CD4-positive, alpha-beta T cell treated with Interleukin-12 subunit alpha and Interleukin-12 subunit beta, for 1 hour (primary cell): ENCODE measurements around the gene COMMD3.
"Not testable (repeated sequence)": the region's sequence is repeated elsewhere in the genome, so short reads cannot be mapped to it uniquely, and the experiment has no call there.

ENCODE experiments used
- DNase-seq: peaks from one replicate; pipeline ENCODE4 v3.0.0-alpha.2; 2020

COMMD3 gene

DNA sequence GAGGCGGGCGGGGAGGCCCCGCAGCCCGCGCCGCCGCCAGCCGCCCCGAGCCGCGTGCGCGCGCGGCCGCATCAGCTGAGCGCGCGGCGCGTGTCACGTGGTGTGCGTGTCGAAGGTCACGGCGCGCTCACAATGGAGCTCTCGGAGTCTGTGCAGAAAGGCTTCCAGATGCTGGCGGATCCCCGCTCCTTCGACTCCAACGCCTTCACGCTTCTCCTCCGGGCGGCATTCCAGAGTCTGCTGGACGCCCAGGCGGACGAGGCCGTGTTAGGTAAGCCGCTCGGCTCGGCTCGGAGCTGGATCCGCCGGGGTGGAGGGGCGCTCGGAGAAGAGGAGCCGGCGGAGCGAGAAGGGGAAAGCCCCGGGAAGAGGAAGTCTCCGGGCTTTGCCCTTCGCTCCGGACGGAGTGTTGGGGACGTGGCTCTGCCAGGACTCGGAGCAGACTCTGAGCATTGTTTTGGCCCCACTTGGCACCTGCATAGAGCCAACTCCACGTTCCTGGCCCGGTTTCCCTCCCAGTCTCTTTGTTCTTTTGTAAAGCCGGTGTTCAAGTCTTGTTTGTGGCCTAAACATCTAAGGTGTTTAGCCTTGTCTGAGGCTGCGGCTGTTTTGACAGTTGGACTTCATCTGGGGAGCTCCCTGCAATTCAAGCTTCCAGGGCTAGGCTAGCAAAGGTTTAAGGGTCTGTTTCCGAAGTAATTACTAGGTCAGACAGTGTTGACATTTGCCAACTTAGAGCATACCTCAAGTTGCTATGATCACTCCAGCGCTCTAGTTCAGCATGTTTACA, at the start of gene COMMD3:
Gene COMMD3, plus strand, starts transcription at position 103 of the 790 bp plus-strand sequence. Its CDS starts 30 bp downstream, at position 133.
- peak; percentile 81 for DNase-seq

DNA sequence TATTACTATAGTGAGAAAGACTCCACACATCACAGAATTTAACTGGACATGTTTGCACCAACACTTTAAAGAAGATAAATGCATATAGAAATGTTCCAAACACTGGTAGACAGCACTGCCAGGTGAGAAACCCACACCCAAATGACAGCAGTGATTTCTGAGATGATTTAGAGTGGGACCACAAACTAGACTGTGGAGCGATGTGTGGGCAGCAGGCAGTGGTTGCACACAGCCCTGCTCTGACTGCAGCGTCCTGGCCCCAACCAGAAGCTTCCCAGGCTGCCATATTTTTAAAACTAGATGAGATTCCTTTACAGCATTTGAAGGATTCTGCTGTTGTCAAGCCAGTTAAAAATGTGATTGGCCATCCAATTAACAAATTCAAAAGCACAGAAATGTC, 47.7 kb upstream of the COMMD3 start:
- no peak for DNase-seq

DNA sequence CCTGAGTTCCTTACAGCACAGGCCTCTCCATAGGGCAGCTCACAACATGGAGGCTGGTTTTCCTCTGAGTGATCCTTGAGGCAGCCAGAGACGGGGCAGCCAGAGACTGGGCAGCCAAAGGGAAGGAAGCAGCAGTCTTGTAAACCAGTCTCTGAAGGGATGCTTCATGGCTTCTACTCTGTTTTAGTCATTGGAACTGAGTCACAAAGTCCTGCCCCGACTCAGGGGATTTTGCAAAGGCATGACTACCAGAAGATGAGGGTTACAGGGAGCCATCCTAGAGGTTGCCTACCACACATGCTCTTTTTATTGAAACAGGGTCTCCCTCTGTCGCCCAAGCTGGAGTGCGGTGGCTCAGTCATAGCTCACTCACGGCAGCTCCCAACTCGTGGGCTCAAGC, 44.4 kb upstream of the COMMD3 start:
- DNase-seq: no peak

DNA sequence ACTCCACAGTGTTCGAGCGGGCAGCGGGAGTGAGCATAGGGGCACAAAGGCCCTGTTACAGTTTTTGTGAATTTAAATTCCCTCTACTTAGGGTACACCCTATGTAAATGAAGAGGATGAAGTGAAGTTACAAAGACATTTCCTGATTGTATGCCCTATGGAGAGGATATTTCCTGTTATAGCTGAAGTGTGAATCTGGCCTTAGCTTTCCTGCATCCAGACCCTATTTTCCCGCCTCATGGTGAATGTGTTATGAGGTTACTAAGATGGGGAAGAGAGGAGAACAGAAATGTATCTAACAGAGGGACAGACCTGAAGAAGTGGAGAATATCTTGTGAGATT, 37.8 kb upstream of the COMMD3 start:
- no peak for DNase-seq

DNA sequence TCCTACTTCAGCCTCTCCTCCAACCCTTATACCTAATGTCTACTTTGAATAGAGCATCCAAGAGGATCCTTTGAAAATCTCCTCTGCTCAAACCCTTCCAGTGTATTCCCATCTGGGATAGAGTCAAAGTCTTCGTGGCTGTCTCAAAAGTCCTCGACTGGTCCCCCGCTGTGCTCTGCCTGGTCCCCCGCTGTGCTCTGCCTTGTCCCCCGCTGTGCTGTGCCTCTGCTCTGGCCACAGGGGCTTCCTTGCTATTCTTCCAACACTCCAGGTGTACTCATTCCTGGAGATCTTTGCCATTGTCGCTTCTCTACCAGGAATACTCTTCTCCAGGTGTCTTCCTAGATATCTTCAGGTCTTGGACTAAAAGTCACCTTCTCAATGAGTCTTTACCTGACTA, 36.1 kb upstream of the COMMD3 start:
- no peak for DNase-seq

DNA sequence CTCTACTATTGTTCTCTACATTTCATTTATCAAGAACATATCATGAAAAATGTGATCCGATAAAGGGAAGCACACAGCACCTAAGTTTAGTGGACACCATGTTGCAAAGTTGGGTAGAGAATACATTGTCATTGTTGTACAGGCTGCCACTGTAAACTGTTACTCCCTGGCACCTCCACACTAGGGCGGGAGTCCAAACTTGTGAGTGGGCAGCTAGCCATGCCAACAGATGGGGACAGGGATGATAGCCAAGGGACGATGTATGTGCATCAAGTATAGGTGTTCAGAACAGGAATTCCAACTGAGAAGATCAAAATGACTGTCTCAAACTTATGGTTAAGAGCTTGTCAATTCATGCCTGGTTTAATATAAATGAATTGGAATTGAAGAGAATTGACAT, 31.1 kb upstream of the COMMD3 start:
- no peak for DNase-seq

DNA sequence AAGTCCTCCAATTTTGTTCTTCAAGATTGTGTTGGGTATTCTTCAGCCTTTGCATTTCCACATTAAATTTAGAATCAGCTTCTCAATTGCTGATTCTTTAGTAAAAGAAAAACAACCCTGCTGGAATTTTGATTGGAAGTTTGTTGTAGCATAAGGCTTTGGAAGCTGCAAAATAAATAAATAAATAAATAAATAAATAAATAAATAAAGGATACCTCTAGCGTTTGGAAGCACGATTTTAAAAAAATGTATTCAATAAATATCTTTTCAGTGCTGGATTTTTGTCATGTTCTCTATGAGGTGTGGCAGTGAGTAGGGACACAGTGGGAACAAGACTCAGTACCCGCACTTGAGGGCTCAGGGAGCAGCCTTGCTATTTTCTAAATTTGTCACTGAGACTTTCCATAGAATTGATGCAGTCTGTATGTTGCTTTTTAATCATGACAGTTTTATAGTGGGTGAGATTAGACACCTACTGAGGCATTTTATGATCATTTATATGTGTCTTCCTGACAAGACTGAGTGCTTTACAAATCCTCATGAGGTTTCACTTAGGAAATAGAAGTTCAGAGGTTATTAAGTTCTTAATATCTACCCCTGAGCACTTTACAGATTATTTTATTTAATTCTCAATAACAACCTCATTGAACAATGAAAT, 22.3 kb upstream of the COMMD3 start:
- DNase-seq: no peak

DNA sequence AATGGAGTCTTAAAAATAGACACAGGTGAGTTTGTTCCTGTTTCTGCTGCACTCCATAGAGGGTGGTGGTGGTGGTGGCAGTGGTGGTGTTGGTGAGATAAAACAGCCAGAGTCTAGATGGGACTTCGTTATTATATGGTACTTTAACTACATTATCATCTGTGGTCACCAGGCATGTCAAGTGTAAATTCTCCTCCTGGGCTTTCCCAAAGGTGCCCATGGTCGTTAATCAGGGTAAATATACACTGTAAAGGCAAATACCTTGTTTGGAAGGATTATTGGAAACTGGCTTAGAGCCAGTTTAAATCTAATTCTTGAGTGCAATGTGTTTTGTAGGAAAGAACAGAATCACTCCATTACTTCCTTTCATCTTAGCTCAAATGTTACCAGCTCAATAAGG, 21.5 kb upstream of the COMMD3 start:
- DNase-seq: no peak

DNA sequence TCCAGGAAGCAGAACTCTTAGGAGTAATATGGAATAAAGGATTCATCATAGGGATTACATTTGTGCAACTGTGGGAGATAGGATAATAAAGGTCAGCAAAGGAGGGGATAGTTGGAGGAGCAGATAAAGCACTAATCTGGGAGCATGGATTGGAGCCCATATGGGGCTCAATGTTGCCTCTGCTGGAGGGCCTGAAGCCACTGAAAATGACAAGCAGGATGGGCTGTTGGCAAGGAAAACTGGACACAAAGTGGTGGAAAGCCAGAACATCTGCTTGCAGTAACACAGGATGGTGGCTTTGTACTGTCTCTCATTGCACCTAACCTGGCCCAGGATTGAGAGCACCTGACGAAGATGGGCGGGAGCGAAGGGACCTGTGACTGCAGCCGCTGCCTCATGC, 15.0 kb upstream of the COMMD3 start:
- DNase-seq: no peak

DNA sequence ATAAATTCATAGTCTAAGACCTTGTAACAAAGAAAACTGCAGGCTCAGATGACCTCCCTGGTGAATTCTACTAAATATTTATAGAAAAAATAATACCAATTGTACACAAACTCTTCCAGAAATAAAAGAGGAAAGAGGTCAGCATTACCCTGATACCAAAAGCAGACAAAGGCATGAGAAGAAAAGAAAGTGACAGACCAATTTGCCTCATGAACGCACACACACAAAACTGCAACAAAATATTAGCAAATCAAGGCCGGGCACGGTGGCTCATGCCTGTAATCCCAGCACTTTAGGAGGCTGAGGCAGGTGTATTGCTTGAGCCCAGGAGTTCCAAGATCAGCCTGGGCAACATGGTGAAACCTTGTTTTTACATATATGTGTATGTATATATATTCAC, 12.7 kb upstream of the COMMD3 start:
- DNase-seq: no peak

DNA sequence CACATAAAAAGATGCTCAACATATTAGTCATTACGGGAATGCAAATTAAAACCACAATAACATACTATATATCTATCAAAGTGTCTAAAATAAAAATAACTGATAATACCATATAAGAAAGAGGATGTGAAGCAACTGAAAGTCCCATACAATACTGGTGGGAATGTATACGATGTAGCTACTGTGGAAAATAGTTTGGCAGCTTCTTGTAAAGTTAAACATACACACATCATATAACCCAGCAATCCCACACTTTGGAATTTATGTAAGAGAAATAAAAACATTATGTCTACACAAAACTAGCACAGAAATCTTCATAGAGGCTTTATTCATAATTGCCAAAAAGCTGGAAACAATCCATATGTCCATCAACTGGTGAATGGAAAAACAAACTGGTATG, 10.5 kb upstream of the COMMD3 start:
- DNase-seq: no peak

DNA sequence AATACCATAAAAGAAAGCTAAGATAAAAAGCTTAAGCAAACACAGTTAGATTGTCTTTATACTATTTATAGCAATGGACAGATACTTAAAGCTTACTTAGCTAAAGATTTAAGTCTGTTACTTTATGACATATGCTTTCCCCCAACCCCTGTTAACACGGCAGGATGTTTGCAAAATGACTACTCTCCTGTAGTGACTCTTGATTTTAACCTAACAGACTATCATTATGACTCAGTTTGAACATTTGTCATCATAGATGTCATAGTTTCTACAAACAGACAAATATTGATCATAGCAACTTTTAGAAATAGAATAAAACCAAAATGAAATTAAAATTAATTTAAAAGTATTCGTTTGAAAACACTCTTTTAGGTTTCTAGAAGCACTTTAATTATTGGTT, 7.8 kb upstream of the COMMD3 start:
- no peak for DNase-seq

DNA sequence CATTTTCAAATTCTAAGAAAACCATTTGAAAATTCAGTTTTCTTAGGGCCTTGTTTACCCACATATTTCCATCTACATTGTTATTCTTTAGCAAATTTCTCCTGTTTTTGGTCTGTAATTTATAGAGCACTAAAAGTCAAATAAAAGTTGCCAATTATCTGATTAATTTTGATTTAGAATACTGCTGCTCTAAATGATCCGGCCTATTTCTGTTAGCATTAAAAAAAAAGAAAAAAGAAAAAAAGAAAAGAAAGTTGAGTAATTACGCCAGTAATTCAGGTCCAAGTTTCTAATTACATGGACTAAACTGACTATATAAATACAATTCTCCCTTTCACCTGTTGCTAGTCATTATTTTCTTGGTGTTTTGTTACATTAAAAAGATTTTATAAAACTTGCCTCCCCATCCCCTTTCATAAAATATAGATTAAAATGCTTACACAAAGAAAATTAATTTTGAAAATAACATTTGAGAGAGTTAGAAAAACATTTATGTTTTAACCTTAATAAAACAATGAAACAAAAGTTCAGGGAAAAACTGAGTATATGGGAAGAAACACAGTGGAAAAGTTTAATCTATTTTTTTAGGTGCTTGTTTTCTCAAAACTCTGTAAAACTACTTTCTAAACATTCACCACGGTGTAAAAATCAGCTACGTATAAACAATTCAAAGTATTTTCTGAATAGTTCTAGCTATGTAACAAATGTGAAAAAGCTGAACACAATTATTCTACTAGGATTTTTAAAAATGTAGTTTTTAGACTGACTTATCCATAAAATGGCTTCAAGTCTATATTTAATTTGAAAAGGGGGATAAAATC, 6.8 kb upstream of the COMMD3 start:
- no peak for DNase-seq

DNA sequence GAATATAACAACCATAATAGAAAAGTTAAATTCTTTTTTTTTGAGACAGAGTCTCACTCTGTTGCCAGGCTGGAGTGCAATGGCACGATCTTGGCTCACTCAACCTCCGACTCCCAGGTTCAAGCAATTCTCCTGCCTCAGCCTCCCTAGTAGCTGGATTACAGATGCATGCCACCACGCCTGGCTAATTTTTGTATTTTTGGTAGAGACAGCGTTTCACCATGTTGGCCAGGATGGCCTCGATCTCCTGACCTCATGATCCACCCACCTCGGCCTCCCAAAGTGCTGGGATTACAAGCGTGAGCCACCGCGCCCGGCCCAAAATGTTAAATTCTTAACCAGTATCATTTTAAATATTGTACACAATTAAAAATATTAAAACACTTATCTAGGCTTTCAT, 6.2 kb upstream of the COMMD3 start:
- not testable (repeated sequence) for DNase-seq

DNA sequence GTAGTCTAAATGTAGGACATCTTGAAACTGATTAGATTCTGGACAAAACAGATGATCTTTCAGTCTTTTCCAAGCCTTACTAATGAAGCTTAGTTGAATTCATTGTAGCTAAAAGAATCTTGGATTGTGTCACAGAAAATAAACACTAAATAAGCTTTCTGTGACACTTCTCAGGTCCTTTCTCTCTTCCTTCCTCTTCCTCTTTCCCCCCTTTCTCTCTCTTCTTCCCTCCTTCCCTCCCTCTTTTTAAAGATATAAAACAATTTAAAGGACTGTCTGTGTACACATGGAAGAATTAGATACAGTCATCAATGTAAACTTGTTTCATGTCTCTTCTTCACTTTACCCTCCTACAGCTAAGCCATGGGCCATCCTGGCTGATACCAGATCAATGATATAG, 5.3 kb upstream of the COMMD3 start:
- no peak for DNase-seq

DNA sequence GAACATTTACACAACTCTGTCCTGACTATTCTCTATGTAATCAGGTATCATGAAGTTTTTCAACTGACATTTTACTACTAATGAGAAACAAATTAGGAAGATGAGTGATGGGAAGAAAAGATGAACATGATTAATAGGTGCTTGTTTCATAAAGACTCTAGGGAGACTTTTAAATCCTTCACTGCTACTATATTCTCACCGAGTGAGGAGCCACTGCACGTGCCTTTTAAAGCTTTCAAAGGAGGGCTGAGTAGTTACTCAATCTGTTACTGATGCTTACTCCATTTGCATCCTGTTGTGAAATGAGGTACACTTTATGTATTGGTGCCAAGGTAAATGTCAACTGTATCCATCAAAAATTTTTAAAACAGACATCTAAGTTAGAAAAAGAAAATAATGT, 1.3 kb upstream of the COMMD3 start:
- DNase-seq: no peak

DNA sequence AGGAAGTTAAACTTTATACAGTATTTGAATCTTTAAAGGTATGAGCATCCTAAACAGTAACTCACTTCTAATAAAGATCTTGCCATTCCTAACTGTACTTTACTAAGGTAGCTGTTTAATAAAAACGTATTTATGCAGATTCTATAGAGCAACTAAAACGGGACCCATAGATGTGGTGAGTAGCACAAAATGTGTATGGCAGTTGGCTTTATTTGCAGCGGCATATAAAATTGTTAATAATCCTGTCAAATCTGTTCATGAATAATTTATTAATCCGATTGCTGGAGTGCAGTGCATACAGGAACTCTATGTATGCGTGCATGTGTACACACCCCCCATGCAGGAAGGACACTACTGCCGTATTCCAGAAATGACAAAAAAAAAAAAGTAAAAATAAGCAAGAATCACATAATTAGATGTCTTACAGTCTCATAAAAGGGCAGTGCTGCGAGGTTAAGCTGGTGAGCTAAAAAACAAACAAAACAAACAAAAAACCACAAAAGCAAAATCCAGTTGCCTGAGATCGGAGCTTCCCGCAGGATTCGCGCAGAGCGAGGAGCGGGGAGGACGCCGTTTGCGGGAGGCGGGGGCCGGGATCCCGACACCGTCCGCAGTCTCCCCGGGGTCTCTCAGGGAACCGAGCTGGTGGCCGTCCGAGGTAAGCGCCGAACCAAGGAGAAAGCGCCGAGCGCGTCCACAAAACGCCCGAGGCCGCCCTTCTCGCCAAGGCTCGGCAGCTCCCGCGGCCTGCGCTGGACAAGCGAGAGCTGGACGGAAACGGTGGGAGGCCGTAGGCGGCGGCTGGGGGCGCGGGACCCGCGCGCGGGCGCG, 518 bp upstream of the COMMD3 start:
- peak; percentile 37 for DNase-seq

DNA sequence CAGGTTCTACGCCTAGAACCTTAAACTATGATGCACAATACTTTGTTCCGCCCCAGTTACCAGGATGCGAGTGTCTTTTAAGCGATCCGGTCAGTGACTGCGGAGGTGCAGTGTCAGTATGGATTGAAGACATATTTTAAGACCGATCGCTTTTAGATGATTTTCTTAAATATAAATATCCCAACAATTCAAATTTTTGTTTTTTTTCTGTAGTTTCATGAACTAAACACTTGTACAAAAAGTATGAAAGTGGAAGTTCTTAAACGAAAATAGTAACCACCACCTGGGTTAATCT, 835 bp downstream of the COMMD3 start:
- peak; percentile 38 for DNase-seq

DNA sequence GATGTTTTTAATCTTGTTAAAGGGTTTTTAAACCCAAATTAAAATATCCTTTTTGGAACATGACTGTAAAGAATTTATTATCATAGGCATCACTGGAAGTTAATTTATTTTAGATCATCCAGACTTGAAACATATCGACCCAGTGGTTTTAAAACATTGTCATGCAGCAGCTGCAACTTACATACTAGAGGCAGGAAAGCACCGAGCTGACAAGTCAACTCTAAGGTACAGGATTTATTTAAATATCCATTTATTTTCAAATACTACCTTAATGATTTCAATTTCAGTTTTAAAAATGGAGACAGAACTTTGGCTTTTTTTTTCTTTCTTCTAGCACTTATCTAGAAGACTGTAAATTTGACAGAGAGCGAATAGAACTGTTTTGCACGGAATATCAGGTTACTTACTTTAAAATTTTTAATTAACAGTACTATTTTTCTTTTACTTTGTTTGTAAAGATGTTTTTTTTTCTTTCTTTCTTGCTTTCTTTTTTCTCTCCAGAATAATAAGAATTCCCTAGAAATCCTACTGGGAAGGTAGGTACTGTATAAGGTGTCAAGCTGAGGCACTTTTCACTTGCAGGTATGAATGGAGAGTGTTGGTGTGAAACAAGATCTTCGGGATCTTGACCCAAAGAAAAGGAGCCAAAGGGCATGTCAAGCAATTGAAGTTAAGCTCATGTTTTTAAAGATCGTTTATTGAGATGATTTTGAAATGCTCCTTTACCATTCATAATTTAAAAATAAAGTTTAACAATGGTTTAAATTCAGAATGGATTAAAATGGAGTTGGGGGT, 1.8 kb downstream of the COMMD3 start:
- no peak for DNase-seq

DNA sequence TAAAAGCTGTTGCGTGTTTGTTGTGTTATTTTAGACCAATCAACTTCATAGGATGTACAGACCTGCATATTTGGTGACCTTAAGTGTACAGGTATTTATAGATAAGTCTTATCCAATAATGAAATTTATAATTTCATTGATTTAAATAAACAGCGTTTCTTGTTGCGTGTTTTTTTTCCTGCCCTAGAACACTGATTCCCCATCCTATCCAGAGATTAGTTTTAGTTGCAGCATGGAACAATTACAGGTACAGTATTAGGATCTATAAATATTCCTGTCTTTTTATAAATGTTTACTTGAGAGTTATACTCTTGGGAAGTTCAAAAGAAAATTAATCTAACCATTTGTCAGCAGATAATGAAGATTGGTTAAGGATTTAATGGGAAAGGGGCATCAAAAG, 2.6 kb downstream of the COMMD3 start:
- DNase-seq: no peak

DNA sequence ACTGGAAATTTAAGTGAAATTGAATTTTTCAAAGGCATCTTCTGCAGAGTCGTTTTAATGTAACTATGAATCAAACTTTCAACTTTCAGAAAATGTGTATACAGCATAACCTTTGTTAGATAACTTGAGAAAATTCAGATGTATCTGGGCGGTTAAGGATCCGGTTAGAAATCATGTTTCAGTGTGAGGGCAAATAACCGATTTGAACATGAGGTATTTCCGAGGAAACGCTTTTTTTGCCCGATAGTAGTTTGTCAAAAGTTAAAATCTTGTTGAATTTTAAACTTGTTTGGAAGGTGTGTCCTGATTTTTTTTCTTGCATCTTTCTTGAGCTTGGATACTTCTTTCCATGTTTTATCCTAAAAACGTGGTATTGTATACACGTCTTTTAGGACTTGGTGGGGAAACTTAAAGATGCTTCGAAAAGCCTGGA, 3.4 kb downstream of the COMMD3 start:
- DNase-seq: no peak

DNA sequence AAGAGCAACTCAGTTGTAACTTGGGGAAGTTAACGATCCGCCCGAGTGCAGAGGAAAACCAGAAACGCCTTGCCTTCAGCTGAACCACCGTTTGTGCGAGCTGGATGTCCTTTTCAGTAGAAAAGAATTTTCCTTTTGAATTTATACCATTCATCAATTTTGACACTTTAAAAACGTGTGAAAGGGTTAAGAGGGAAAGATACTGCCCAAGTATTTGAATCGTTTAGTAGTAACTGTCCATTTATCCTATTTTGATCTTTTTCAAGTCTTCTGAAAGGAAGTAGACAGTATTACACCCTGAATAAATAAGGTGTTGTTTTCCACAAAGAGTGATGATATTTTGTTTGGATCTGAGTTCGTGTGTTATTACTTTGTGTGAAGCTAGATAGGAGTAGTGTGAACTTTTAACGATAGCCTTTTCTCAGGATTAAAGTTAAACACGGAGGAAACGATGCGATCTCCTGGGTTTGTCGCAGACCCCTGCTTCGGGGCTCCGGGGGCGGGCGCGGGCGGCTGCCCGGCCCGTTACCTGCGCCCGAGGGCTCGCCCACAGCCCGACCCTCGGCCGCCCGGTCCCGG, 3.9 kb downstream of the COMMD3 start:
- DNase-seq: peak; percentile 14
